GM12878 (cell line): ENCODE results near the gene TUBA1B. TPM values are rescaled to one million over a fixed set of nuclear protein-coding genes. Genes with fewer than 3 reads are reported as not detected.

Source experiments
- ATAC-seq: fragments of 200-7000 bp; cut with Tn5 transposase; 3 replicates; pipeline ENCODE4 v1.9.1; 2020; ENCODE audit warnings: mild to moderate bottlenecking, moderate library complexity
- BruUV-seq: library from RNA; stranded (reverse); fragments of 400-500 nt; replicated peaks from 2 replicates; lab custom pipeline; 2021; lab: Mats Ljungman, UMichigan
- CTCF ChIA-PET: fragments of 300-600 bp; sonication (Branson Sonifier 250); formaldehyde crosslinking; extraction: SDS; loops from one replicate; lab custom pipeline; 2021; ENCODE audit warnings: inconsistent platforms; lab: Yijun Ruan, JAX
- POLR2A ChIA-PET: fragments of 350-600 bp; formaldehyde crosslinking; extraction: SDS; loops from one replicate; lab custom pipeline; 2021; ENCODE audit warnings: inconsistent platforms; lab: Charles Lee
- RAD21 ChIA-PET: fragments of 300-600 bp; sonication (Branson Sonifier 250); formaldehyde crosslinking; loops from one replicate; lab custom pipeline; 2023; ENCODE audit warnings: antibody characterized with exemption; ENCODE audit not compliant: unreplicated experiment; lab: Charles Lee
- SMC1A ChIA-PET: fragments of 300-600 bp; sonication (Branson Sonifier 250); formaldehyde crosslinking; loops from one replicate; lab custom pipeline; 2023; ENCODE audit not compliant: unreplicated experiment, uncharacterized antibody; lab: Charles Lee
- DNase-seq: peaks from one replicate; pipeline ENCODE4 v3.0.0-alpha.2; 2011; ENCODE audit warnings: low read depth, low spot score
- FAIRE-seq: peaks from 3 replicates; lab custom pipeline; 2011; peaks lifted over from hg19 to GRCh38; lab: Jason Lieb, UNC
- H2AFZ ChIP-seq: 2 replicates; pipeline ENCODE4 v1.6.0; 2011; ENCODE audit warnings: low read depth, low read length, control low read depth; ENCODE audit not compliant: control insufficient read depth
- H3K27ac ChIP-seq: 2 replicates; pipeline ENCODE4 v1.5.1; 2011; ENCODE audit warnings: control low read depth; ENCODE audit not compliant: control insufficient read depth, insufficient read depth
- H3K27me3 ChIP-seq, 2 experiments: replicated peaks in 1 of 2; 2 replicates each; pipeline versions ENCODE4 v1.6.0 to v1.6.1; 2011; ENCODE audit warnings: low read length in 1 of 2; ENCODE audit not compliant: control insufficient read depth in 2 of 2, insufficient read depth in 2 of 2
- H3K36me3 ChIP-seq, 2 experiments: 2 replicates each; pipeline ENCODE4 v1.5.1; 2011; ENCODE audit warnings: low read length in 1 of 2; ENCODE audit not compliant: control insufficient read depth in 2 of 2, insufficient read depth in 2 of 2
- H3K4me1 ChIP-seq: 2 replicates; pipeline ENCODE4 v1.6.1; 2011; ENCODE audit warnings: mild to moderate bottlenecking, low read length, moderate library complexity, mixed read lengths; ENCODE audit not compliant: control insufficient read depth, insufficient read depth
- H3K4me2 ChIP-seq: 2 replicates; pipeline ENCODE4 v1.6.0; 2011; ENCODE audit warnings: control low read depth; ENCODE audit not compliant: control insufficient read depth, insufficient read depth
- H3K4me3 ChIP-seq: fragments of 200-600 bp; sonication (generic); 2 replicates; pipeline ENCODE4 v1.5.1; 2016
- H3K79me2 ChIP-seq: 2 replicates; pipeline ENCODE4 v1.6.0; 2011; ENCODE audit warnings: low read length; ENCODE audit not compliant: control insufficient read depth, insufficient read depth
- H3K9ac ChIP-seq: 2 replicates; pipeline ENCODE4 v1.8.0; 2011; ENCODE audit warnings: low read length, control low read depth, mixed read lengths; ENCODE audit not compliant: control insufficient read depth, insufficient read depth
- H3K9me3 ChIP-seq: replicated peaks from 3 replicates; pipeline ENCODE4 v1.5.1; 2011; ENCODE audit warnings: mild to moderate bottlenecking, low read length; ENCODE audit not compliant: control insufficient read depth, insufficient read depth
- H4K20me1 ChIP-seq: 2 replicates; pipeline ENCODE4 v1.6.0; 2011; ENCODE audit not compliant: control insufficient read depth, insufficient read depth
- CEBPB ChIP-seq, 2 experiments: fragments of 150-350 bp in 1 of 2; IDR thresholded peaks; 2 replicates each; pipeline ENCODE4 v1.6.1; 2012 to 2014; ENCODE audit warnings: low read depth in 2 of 2, low read length in 2 of 2, borderline replicate concordance in 1 of 2, inconsistent platforms in 1 of 2
- HCFC1 ChIP-seq: fragments of 150-350 bp; IDR thresholded peaks from 2 replicates; pipeline ENCODE4 v1.6.1; 2014; ENCODE audit warnings: low read length
- IKZF2 ChIP-seq, 2 experiments: fragments of 450-650 bp; IDR thresholded peaks; 2 replicates each; pipeline ENCODE4 v1.6.1; 2017; ENCODE audit warnings: mild to moderate bottlenecking in 2 of 2, moderate library complexity in 2 of 2
- JUNB ChIP-seq: IDR thresholded peaks from 2 replicates; pipeline ENCODE4 v1.6.1; 2016; ENCODE audit warnings: antibody characterized with exemption, mild to moderate bottlenecking
- MEF2A ChIP-seq: IDR thresholded peaks from 2 replicates; pipeline ENCODE4 v1.6.1; 2011; ENCODE audit warnings: low read depth, mild to moderate bottlenecking, low read length, moderate library complexity; ENCODE audit not compliant: insufficient read depth
- NKRF ChIP-seq: fragments of 450-650 bp; conservative IDR thresholded peaks from 2 replicates; pipeline ENCODE4 v1.6.1; 2017; ENCODE audit warnings: mild to moderate bottlenecking, moderate library complexity
- POLR2A ChIP-seq: IDR thresholded peaks from 2 replicates; pipeline ENCODE4 v1.6.1; 2011; ENCODE audit warnings: low read depth, mild to moderate bottlenecking, low read length
- RELA ChIP-seq: fragments of 450-650 bp; IDR thresholded peaks from 2 replicates; pipeline ENCODE4 v1.8.0; 2014; ENCODE audit warnings: borderline replicate concordance; ENCODE audit not compliant: partially characterized antibody
- SREBF2 ChIP-seq: IDR thresholded peaks from 2 replicates; pipeline ENCODE4 v1.6.1; 2012; ENCODE audit warnings: mild to moderate bottlenecking, low read length
- ZNF24 ChIP-seq: fragments of 450-650 bp; IDR thresholded peaks from 2 replicates; pipeline ENCODE4 v1.6.1; 2017; ENCODE audit warnings: antibody characterized with exemption, mild to moderate bottlenecking
- WGBS: methylation state at CpG from one replicate; pipeline ENCODE4 v1.1.6; 2016; ENCODE audit warnings: low lambda C conversion rate; ENCODE audit not compliant: insufficient replicate concordance, insufficient coverage; ENCODE audit errors: missing lambda C conversion rate; 5-methylcytosine and 5-hydroxymethylcytosine counted together
- in situ Hi-C: fragments of 300-500 bp; cut with MboI; formaldehyde crosslinking; loops from 9 replicates; pipeline ENCODE4 v1.14.3; 2018; ENCODE audit warnings: mixed read lengths
- intact Hi-C: fragments of 100-400 bp; cut with micrococcal nuclease; formaldehyde crosslinking; loops from one replicate; pipeline ENCODE4 v1.14.2; 2022; ENCODE audit not compliant: unreplicated experiment
- polyA plus RNA-seq, 11 experiments: library from polyadenylated mRNA; depleted of rRNA in 4 of 11; unstranded in 6 of 11; stranded (reverse) in 5 of 11; fragments of >200 nt; fragmentation: Nextera tagmentation in 4 of 11; fragmentation: Illumina TruSeq in 1 of 11; extraction: Ambion mirVana in 4 of 11; extraction: Trizol in 1 of 11; gene quantifications; 1 replicate in 1 of 11; 2 replicates in 10 of 11; pipeline versions ENCODE4 v1.2.1 to v1.2.3, GENCODE V29; 2011 to 2016; ENCODE audit warnings: inconsistent platforms in 2 of 11, missing spikeins in 2 of 11, low read depth in 1 of 11
- total RNA-seq, 4 experiments: library from RNA; depleted of rRNA in 3 of 4; stranded (reverse); fragments of >200 nt in 3 of 4; fragmentation: Illumina TruSeq in 1 of 4; extraction: Trizol in 1 of 4; gene quantifications; 2 replicates each; pipeline versions ENCODE4 v1.2.1 to v1.2.3, GENCODE V29; 2013 to 2021
- TF ChIP-seq, protein P1 (sequence below): IDR thresholded peaks from 2 replicates; pipeline ENCODE4 v1.6.1; 2011; ENCODE audit warnings: low read depth, low read length, improper control_type of control experiment, borderline replicate concordance
- TF ChIP-seq, protein P2 (sequence below): IDR thresholded peaks from 2 replicates; pipeline ENCODE4 v1.6.1; 2011; ENCODE audit warnings: mild to moderate bottlenecking, low read depth, low read length, moderate library complexity; ENCODE audit not compliant: insufficient replicate concordance

TUBA1B gene
- total and polyA plus RNA-seq, 10 of the 15 experiments (the other 5 are each of a cell fraction or from before 2014, with no cell fraction given) = 2,328 to 4,712 (median 3,552) TPM

- no peak overlapping the region for H3K9ac ChIP-seq
- no peaks in the 10 kb centered on the region for H3K36me3 ChIP-seq
- CTCF ChIA-PET = interaction anchor here (1.4 kb wide), 1 partner anchor 86 kb away, joined by 4 read pairs; no protein-coding TSS in a partner anchor
- POLR2A ChIA-PET = no interaction called here
- in situ Hi-C loops (no loop called here), intact Hi-C loops (no loop called here)
- RAD21 ChIA-PET = no interaction called here
- H2AFZ ChIP-seq = no peak overlapping the region
- no peak for DNase-seq
- no peaks in the 10 kb centered on the region for H3K4me1 ChIP-seq
- no TSS peak for BruUV-seq
- no peak overlapping the region for H3K4me3 ChIP-seq
- no peaks in the 10 kb centered on the region for H3K27me3 ChIP-seq
- ATAC-seq = no peak
- no peaks in the 10 kb centered on the region for H4K20me1 ChIP-seq
- no peaks in the 10 kb centered on the region for H3K79me2 ChIP-seq
- no peak for FAIRE-seq
- TF ChIP-seq RELA (no peak), SREBF2 (no peak), CEBPB (IDR thresholded peaks at IDR 0.05; ENCODE audit: borderline replicate concordance in 1 of 2, low read depth in 2 of 2, low read length in 2 of 2) (no peak), MEF2A (no peak), HCFC1 (no peak), NKRF (no peak), POLR2A (no peak), IKZF2 (IDR thresholded peaks at IDR 0.05) (no peak), JUNB (no peak), ZNF24 (no peak)
- TF ChIP-seq, protein P1, sequence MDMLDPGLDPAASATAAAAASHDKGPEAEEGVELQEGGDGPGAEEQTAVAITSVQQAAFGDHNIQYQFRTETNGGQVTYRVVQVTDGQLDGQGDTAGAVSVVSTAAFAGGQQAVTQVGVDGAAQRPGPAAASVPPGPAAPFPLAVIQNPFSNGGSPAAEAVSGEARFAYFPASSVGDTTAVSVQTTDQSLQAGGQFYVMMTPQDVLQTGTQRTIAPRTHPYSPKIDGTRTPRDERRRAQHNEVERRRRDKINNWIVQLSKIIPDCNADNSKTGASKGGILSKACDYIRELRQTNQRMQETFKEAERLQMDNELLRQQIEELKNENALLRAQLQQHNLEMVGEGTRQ = no peak
- TF ChIP-seq, protein P2, sequence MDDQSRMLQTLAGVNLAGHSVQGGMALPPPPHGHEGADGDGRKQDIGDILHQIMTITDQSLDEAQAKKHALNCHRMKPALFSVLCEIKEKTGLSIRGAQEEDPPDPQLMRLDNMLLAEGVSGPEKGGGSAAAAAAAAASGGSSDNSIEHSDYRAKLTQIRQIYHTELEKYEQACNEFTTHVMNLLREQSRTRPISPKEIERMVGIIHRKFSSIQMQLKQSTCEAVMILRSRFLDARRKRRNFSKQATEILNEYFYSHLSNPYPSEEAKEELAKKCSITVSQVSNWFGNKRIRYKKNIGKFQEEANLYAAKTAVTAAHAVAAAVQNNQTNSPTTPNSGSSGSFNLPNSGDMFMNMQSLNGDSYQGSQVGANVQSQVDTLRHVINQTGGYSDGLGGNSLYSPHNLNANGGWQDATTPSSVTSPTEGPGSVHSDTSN = no peak
- TF ChIP-seq, all 136 proteins: peak for 0
- Histone ChIP-seq H3K27ac (no peak overlapping the region), H3K4me2 (no peak overlapping the region), H3K9me3 (no peaks in the 10 kb centered on the region)
- SMC1A ChIA-PET = interaction anchor here (0.7 to 1.5 kb wide), 2 partner anchors 9 to 28 kb away, joined by 3 to 4 read pairs; no protein-coding TSS in a partner anchor
- 70% methylated on average over 5 of the region's 5 CpGs for WGBS
Observed at GRCh38 chr12:49174218-49174617, 43.0 kb upstream of the TUBA1B start.
